OCI-LY7 (cell line): ENCODE measurements around the gene CHRNA3. TPM values are rescaled to one million over a fixed set of nuclear protein-coding genes. Genes with fewer than 3 reads are reported as not detected.

ENCODE experiments used
- BruUV-seq: library from RNA; stranded (reverse); fragments of 400-500 nt; replicated peaks from 2 replicates; lab custom pipeline; 2021; lab: Mats Ljungman, UMichigan
- CTCF ChIA-PET: fragments of 300-600 bp; sonication (Branson Sonifier 250); formaldehyde crosslinking; loops from one replicate; lab custom pipeline; 2022; ENCODE audit warnings: antibody characterized with exemption; ENCODE audit not compliant: unreplicated experiment; lab: Charles Lee
- POLR2A ChIA-PET: fragments of 300-600 bp; sonication (Branson Sonifier 250); formaldehyde crosslinking; loops from one replicate; lab custom pipeline; 2022; ENCODE audit warnings: antibody characterized with exemption; lab: Charles Lee
- DNase-seq: peaks from one replicate; pipeline ENCODE4 v3.0.0-alpha.2; 2015; ENCODE audit warnings: low spot score
- H2AFZ ChIP-seq: fragments of 200-600 bp; sonication (generic), shearing (Covaris generic); 2 replicates; pipeline ENCODE4 v1.6.1; 2014; ENCODE audit warnings: mild to moderate bottlenecking, antibody characterized with exemption, low read length, moderate library complexity
- H3K27ac ChIP-seq: fragments of 200-600 bp; sonication (generic); 2 replicates; pipeline ENCODE4 v1.5.1; 2014; ENCODE audit warnings: mixed run types, low read depth, mild to moderate bottlenecking, moderate library complexity, low read length, inconsistent platforms; ENCODE audit not compliant: poor library complexity, severe bottlenecking
- H3K36me3 ChIP-seq: fragments of 200-600 bp; sonication (generic); 2 replicates; pipeline ENCODE4 v1.6.1; 2014; ENCODE audit warnings: mild to moderate bottlenecking, antibody characterized with exemption, low read length, moderate library complexity, mixed read lengths; ENCODE audit not compliant: insufficient read depth
- H3K4me1 ChIP-seq: fragments of 200-600 bp; sonication (generic); 2 replicates; pipeline ENCODE4 v1.5.1; 2014; ENCODE audit warnings: mild to moderate bottlenecking, low read length; ENCODE audit not compliant: insufficient read depth, poor library complexity, severe bottlenecking
- H3K4me2 ChIP-seq: fragments of 200-600 bp; sonication (generic); 2 replicates; pipeline ENCODE4 v1.6.1; 2014; ENCODE audit warnings: mild to moderate bottlenecking, low read length
- H3K4me3 ChIP-seq: fragments of 200-600 bp; sonication (generic); 2 replicates; pipeline ENCODE4 v1.5.1; 2014; ENCODE audit warnings: mild to moderate bottlenecking, low read depth, low read length; ENCODE audit not compliant: poor library complexity, severe bottlenecking
- H3K79me2 ChIP-seq: fragments of 200-600 bp; sonication (generic); 2 replicates; pipeline ENCODE4 v1.6.1; 2016; ENCODE audit warnings: low read depth, mild to moderate bottlenecking, low read length, moderate library complexity, mixed read lengths; ENCODE audit not compliant: insufficient read depth
- H3K9me2 ChIP-seq: fragments of 200-600 bp; sonication (generic); 2 replicates; pipeline ENCODE4 v1.6.1; 2016; ENCODE audit warnings: mild to moderate bottlenecking, low read length, mixed read lengths; ENCODE audit not compliant: insufficient read depth
- H3K9me3 ChIP-seq: fragments of 200-600 bp; sonication (generic); 2 replicates; pipeline ENCODE4 v1.6.1; 2014; ENCODE audit warnings: mild to moderate bottlenecking, mixed run types, low read length, mixed read lengths
- H4K20me1 ChIP-seq: fragments of 200-600 bp; sonication (generic); 2 replicates; pipeline ENCODE4 v1.6.1; 2014; ENCODE audit warnings: mild to moderate bottlenecking, antibody characterized with exemption, low read length, moderate library complexity, mixed read lengths; ENCODE audit not compliant: insufficient read depth
- EZH2phosphoT487 ChIP-seq: fragments of 200-600 bp; sonication (generic); IDR thresholded peaks from 2 replicates; pipeline ENCODE4 v1.6.1; 2018; ENCODE audit warnings: low read depth, borderline replicate concordance, mild to moderate bottlenecking, mixed run types, antibody characterized with exemption, low read length, moderate library complexity, mixed read lengths
- intact Hi-C: fragments of 100-400 bp; cut with micrococcal nuclease; formaldehyde crosslinking; loops from one replicate; pipeline ENCODE4 v1.10.0; 2022; ENCODE audit not compliant: unreplicated experiment
- total RNA-seq, 2 experiments: library from RNA; depleted of rRNA in 1 of 2; stranded (reverse); fragments of >200 nt in 1 of 2; shearing (Covaris generic) in 1 of 2; gene quantifications; 2 replicates each; pipeline ENCODE4 v1.2.3, GENCODE V29; 2014 to 2022
- TF ChIP-seq, protein P1 (sequence below): fragments of 200-600 bp; sonication (generic); conservative IDR thresholded peaks from 2 replicates; pipeline ENCODE4 v1.5.1; 2014; ENCODE audit warnings: mild to moderate bottlenecking, antibody characterized with exemption, low read length, moderate library complexity, mixed read lengths

The CHRNA3 gene
- total RNA-seq, 2 experiments from 2014 or later, result not detected

DNA sequence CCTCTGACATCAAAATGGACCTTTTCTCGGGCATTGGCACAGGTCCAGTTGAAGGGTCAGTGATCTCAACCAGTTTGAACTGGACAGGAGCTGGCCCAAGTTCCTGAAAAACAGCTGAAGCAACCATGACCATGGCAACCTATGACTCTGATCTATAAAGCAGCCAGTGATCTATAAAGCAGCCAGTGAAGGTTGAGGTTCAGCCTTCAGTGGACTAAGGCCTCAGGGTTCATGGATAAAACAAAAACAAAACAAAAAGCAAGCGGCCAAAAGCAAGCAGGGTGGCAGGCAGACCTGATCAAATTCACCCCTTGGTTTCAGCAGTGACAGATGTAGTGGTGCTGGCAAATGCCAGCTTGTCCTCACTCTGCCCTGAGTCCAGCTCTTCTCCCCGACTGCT lies 30.2 kb upstream of the CHRNA3 start:
- ChIA-PET POLR2A (interaction anchor here (0.7 kb wide), 1 partner anchor 81 kb away, joined by 3 read pairs; no protein-coding TSS in a partner anchor), CTCF (no interaction called here)
- Histone ChIP-seq H3K27ac (no peak overlapping the region), H4K20me1 (no peaks in the 10 kb centered on the region), H3K4me1 (no peaks in the 10 kb centered on the region), H3K9me2 (no peaks in the 10 kb centered on the region), H3K4me2 (no peak overlapping the region), H3K36me3 (no peaks in the 10 kb centered on the region), H3K9me3 (no peaks in the 10 kb centered on the region), H2AFZ (no peak overlapping the region), H3K79me2 (no peaks in the 10 kb centered on the region), H3K4me3 (no peak overlapping the region)
- no peak for TF ChIP-seq EZH2phosphoT487
- TF ChIP-seq, protein P1, sequence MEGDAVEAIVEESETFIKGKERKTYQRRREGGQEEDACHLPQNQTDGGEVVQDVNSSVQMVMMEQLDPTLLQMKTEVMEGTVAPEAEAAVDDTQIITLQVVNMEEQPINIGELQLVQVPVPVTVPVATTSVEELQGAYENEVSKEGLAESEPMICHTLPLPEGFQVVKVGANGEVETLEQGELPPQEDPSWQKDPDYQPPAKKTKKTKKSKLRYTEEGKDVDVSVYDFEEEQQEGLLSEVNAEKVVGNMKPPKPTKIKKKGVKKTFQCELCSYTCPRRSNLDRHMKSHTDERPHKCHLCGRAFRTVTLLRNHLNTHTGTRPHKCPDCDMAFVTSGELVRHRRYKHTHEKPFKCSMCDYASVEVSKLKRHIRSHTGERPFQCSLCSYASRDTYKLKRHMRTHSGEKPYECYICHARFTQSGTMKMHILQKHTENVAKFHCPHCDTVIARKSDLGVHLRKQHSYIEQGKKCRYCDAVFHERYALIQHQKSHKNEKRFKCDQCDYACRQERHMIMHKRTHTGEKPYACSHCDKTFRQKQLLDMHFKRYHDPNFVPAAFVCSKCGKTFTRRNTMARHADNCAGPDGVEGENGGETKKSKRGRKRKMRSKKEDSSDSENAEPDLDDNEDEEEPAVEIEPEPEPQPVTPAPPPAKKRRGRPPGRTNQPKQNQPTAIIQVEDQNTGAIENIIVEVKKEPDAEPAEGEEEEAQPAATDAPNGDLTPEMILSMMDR, result no peak
- intact Hi-C loops, result no loop called here
- DNase-seq, result no peak
- no TSS peak for BruUV-seq

DNA sequence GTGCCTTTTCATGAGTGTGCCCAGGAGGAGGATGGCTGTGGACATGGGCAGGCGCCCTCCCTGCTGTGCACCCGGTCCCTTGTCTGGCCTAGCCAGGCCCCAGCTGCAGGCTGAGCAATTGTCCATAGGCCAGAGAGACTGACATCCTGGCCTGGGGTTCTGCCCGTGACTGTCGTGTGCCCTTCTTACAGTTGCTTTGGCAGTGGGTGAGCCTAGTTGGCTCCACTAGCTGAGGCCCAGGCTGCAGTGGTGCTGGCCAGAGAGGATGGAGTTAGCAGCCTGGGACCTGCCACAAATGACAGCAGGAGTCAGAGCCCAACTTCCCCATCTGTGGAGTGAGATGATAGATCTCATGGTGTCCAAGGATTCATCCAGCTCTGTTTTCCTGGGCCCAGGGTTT lies 29.2 kb upstream of the CHRNA3 start:
- H3K36me3 ChIP-seq, result no peaks in the 10 kb centered on the region
- intact Hi-C loops, result no loop called here
- TF ChIP-seq EZH2phosphoT487, result no peak
- TF ChIP-seq, protein P1, result no peak
- H3K4me1 ChIP-seq, result no peaks in the 10 kb centered on the region
- DNase-seq, result no peak
- H3K79me2 ChIP-seq, result no peaks in the 10 kb centered on the region
- POLR2A ChIA-PET, result interaction anchor here (0.5 kb wide), 1 partner anchor 22 kb away, joined by 3 read pairs; no protein-coding TSS in a partner anchor
- no peak overlapping the region for H3K27ac ChIP-seq
- H4K20me1 ChIP-seq, result no peaks in the 10 kb centered on the region
- no TSS peak for BruUV-seq
- no peak overlapping the region for H2AFZ ChIP-seq
- H3K4me3 ChIP-seq, result no peak overlapping the region
- no peaks in the 10 kb centered on the region for H3K9me3 ChIP-seq
- no peaks in the 10 kb centered on the region for H3K9me2 ChIP-seq
- H3K4me2 ChIP-seq, result no peak overlapping the region
- CTCF ChIA-PET, result no interaction called here

GRCh38 chr15:78645009-78645408 lies 24.2 kb upstream of the CHRNA3 start:
- ChIA-PET POLR2A (no interaction called here), CTCF (no interaction called here)
- BruUV-seq, result no TSS peak
- Histone ChIP-seq H3K36me3 (no peaks in the 10 kb centered on the region), H3K79me2 (no peaks in the 10 kb centered on the region), H3K4me2 (no peak overlapping the region), H4K20me1 (no peaks in the 10 kb centered on the region), H3K4me1 (no peaks in the 10 kb centered on the region), H2AFZ (no peak overlapping the region), H3K4me3 (no peak overlapping the region), H3K27ac (no peak overlapping the region), H3K9me3 (no peaks in the 10 kb centered on the region), H3K9me2 (no peaks in the 10 kb centered on the region)
- no peak for DNase-seq
- intact Hi-C loops, result no loop called here
- TF ChIP-seq, protein P1, result no peak
- no peak for TF ChIP-seq EZH2phosphoT487
